ENCODE measurements around the gene GPR39. TPM values are rescaled to one million over a fixed set of nuclear protein-coding genes. Genes with fewer than 3 reads are reported as not detected.

The GPR39 gene
- total RNA-seq, 4 donors from 2014 or later: 0.52 to 53.2 (median 6.8) TPM; not detected in 1

GRCh38 chr2:132623096-132623839 is 206.7 kb downstream of the GPR39 start:
- H3K4me3 ChIP-seq: no peak overlapping the region

GRCh38 chr2:132627536-132627935 is 210.9 kb downstream of the GPR39 start:
- no peaks in the 10 kb centered on the region for H3K9me3 ChIP-seq
- no peak overlapping the region for H3K27ac ChIP-seq
- no peaks in the 10 kb centered on the region for H3K4me1 ChIP-seq
- intact Hi-C loops (cut with DNase I; ENCODE audit: low total_unique reads): no loop called here
- no peaks in the 10 kb centered on the region for H3K27me3 ChIP-seq
- no peak for DNase-seq
- TF ChIP-seq CTCF (IDR thresholded peaks at IDR 0.05) (no peak), POLR2A (IDR thresholded peaks at IDR 0.05) (no peak)
- no peaks in the 10 kb centered on the region for H3K36me3 ChIP-seq
- no peak overlapping the region for H3K4me3 ChIP-seq

More at GRCh38 chr2:132623096-132623839, 206.7 kb downstream of the GPR39 start:
- Histone ChIP-seq H3K27me3 (no peaks in the 10 kb centered on the region), H3K27ac (no peak overlapping the region), H3K9me3 (no peaks in the 10 kb centered on the region), H3K4me1 (no peaks in the 10 kb centered on the region), H3K36me3 (no peaks in the 10 kb centered on the region)
- TF ChIP-seq CTCF (IDR thresholded peaks at IDR 0.05): no peak
- no peak for TF ChIP-seq POLR2A (IDR thresholded peaks at IDR 0.05)
- intact Hi-C loops (cut with DNase I; ENCODE audit: low total_unique reads): no loop called here
- no peak for DNase-seq

DNA sequence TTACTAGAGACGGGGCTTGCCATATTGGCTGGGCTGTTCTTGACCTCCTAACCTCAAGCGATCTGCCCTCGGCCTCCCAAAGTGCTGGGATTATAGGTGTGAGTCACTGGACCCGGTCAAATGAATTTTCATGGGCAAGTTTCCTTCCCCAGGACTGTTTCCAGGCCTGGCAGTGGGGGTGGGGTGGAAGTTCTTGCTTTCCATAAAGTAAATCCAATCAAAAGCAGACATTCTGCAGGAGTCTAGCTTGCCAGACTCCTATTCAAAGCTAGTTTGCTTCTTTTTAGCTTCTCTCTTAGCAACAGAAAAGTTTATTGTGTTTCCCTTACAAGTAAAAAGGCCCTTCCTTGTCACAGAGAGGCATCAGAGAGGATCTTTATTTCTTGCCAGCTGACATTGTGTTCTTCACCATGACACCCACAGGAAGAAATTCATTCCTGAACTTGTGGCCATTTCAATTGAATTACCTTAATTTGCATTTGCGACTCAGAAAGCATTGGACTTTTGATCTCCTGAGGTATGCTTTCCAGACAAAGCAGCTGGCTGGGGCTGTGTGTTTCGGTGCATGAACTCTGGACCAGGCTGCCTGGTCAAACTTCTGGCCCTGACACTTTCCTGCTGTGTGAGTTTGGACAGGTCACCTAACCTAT is 215.5 kb downstream of the GPR39 start:
- Histone ChIP-seq H3K36me3 (no peaks in the 10 kb centered on the region), H3K27ac (no peak overlapping the region), H3K9me3 (no peaks in the 10 kb centered on the region), H3K4me1 (no peaks in the 10 kb centered on the region), H3K27me3 (no peaks in the 10 kb centered on the region), H3K4me3 (no peak overlapping the region)
- intact Hi-C loops (cut with DNase I; ENCODE audit: low total_unique reads): no loop called here
- TF ChIP-seq CTCF (IDR thresholded peaks at IDR 0.05) (no peak), POLR2A (IDR thresholded peaks at IDR 0.05) (no peak)
- DNase-seq: no peak

DNA sequence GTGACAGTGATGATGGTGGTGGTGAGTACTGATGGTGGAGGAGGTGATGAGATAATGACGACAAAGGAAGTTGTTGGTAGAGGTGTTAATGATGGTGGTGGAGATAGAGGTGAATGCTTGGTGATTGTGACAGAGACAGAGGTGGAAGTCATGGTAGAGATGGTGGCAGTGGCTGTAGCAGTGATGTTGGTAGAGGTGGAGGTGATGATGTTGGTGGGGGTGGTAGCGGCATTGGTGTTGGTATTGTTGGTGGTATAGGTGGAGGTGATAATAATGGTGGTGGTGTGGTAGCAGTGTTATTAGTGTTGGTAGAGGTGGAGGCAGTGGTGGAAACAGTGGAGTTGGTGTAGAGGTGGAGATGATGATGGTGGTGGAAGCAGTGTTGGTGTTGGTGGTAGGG is 217.0 kb downstream of the GPR39 start:
- Histone ChIP-seq H3K27ac (no peak overlapping the region), H3K4me1 (no peaks in the 10 kb centered on the region), H3K9me3 (no peaks in the 10 kb centered on the region), H3K4me3 (no peak overlapping the region), H3K36me3 (no peaks in the 10 kb centered on the region), H3K27me3 (no peaks in the 10 kb centered on the region)
- intact Hi-C loops (cut with DNase I; ENCODE audit: low total_unique reads): no loop called here
- DNase-seq: no peak
- TF ChIP-seq POLR2A (IDR thresholded peaks at IDR 0.05): no peak
- no peak for TF ChIP-seq CTCF (IDR thresholded peaks at IDR 0.05)

- DNase-seq: no peak
- TF ChIP-seq POLR2A (IDR thresholded peaks at IDR 0.05) (no peak), CTCF (IDR thresholded peaks at IDR 0.05) (no peak)
- intact Hi-C loops (cut with DNase I; ENCODE audit: low total_unique reads): no loop called here
- Histone ChIP-seq H3K4me3 (no peak overlapping the region), H3K27ac (no peak overlapping the region), H3K36me3 (no peaks in the 10 kb centered on the region), H3K4me1 (no peaks in the 10 kb centered on the region), H3K9me3 (no peaks in the 10 kb centered on the region), H3K27me3 (no peaks in the 10 kb centered on the region)
Observed at GRCh38 chr2:132636346-132636745, 219.7 kb downstream of the GPR39 start.

Measured in uterus (tissue), 4 donors.